Neural cell (in vitro differentiated cells): ENCODE results near the gene HSD11B2. TPM values are rescaled to one million over a fixed set of nuclear protein-coding genes. Genes with fewer than 3 reads are reported as not detected.

ENCODE experiments used
- H2AFZ ChIP-seq: fragments of 200-600, 300-800 bp; sonication (generic), shearing (Covaris generic); 2 replicates; pipeline ENCODE4 v1.6.0; 2014; ENCODE audit warnings: low read depth, mild to moderate bottlenecking, antibody characterized with exemption, low read length, moderate library complexity
- H3F3A ChIP-seq: fragments of 200-600 bp; shearing (Covaris generic); 2 replicates; pipeline ENCODE4 v1.6.1; 2016; ENCODE audit warnings: mild to moderate bottlenecking, moderate library complexity, mixed read lengths, antibody characterized with exemption, low read length; ENCODE audit not compliant: insufficient read depth, poor library complexity, severe bottlenecking
- H3K27ac ChIP-seq: fragments of 200-600, 300-800 bp; sonication (generic), shearing (Covaris generic); 2 replicates; pipeline ENCODE4 v1.5.1; 2014; ENCODE audit warnings: mild to moderate bottlenecking, low read length, moderate library complexity
- H3K27me3 ChIP-seq: fragments of 300-800, 200-600 bp; sonication (generic), shearing (Covaris generic); 2 replicates; pipeline ENCODE4 v1.6.0; 2014; ENCODE audit warnings: mild to moderate bottlenecking, low read depth, low read length, moderate library complexity; ENCODE audit not compliant: insufficient read depth
- H3K36me3 ChIP-seq: fragments of 300-800, 200-600 bp; sonication (generic), shearing (Covaris generic); 2 replicates; pipeline ENCODE4 v1.5.1; 2014; ENCODE audit warnings: mild to moderate bottlenecking, antibody characterized with exemption, low read length, moderate library complexity; ENCODE audit not compliant: insufficient read depth
- H3K4me2 ChIP-seq: fragments of 300-800, 200-600 bp; sonication (generic), shearing (Covaris generic); 2 replicates; pipeline ENCODE4 v1.6.0; 2014; ENCODE audit warnings: mild to moderate bottlenecking, low read length
- H3K4me3 ChIP-seq: fragments of 300-800, 200-600 bp; sonication (generic), shearing (Covaris generic); 2 replicates; pipeline ENCODE4 v1.5.1; 2014; ENCODE audit warnings: mild to moderate bottlenecking, low read length, moderate library complexity
- H3K79me2 ChIP-seq: fragments of 200-600 bp; shearing (Covaris generic); replicated peaks from 2 replicates; pipeline ENCODE4 v1.6.0; 2014; ENCODE audit warnings: mild to moderate bottlenecking, low read length, moderate library complexity; ENCODE audit not compliant: insufficient read depth
- H3K9ac ChIP-seq: fragments of 300-800, 200-600 bp; sonication (generic), shearing (Covaris generic); 2 replicates; pipeline ENCODE4 v1.6.1; 2016; ENCODE audit warnings: mild to moderate bottlenecking, low read length, mixed read lengths
- H3K9me2 ChIP-seq: fragments of 200-600 bp; shearing (Covaris generic); 2 replicates; pipeline ENCODE4 v1.6.1; 2016; ENCODE audit warnings: mild to moderate bottlenecking, low read length, mixed read lengths; ENCODE audit not compliant: insufficient read depth
- H3K9me3 ChIP-seq: fragments of 200-600, 300-800 bp; sonication (generic), shearing (Covaris generic); 2 replicates; pipeline ENCODE4 v1.6.1; 2016; ENCODE audit warnings: mild to moderate bottlenecking, mixed run types, low read length, moderate library complexity, mixed read lengths
- H4K20me1 ChIP-seq: fragments of 200-600 bp; shearing (Covaris generic); 2 replicates; pipeline ENCODE4 v1.6.1; 2016; ENCODE audit warnings: mild to moderate bottlenecking, mixed run types; ENCODE audit not compliant: insufficient read depth
- EP300 ChIP-seq: fragments of 450-650 bp; conservative IDR thresholded peaks from 2 replicates; pipeline ENCODE4 v1.6.1; 2014; ENCODE audit warnings: antibody characterized with exemption, mild to moderate bottlenecking, moderate library complexity; ENCODE audit not compliant: poor library complexity, severe bottlenecking
- EZH2 ChIP-seq: fragments of 200-600, 300-800 bp; shearing (Covaris generic), sonication (generic); IDR thresholded peaks from 2 replicates; pipeline ENCODE4 v1.6.1; 2014; ENCODE audit warnings: antibody characterized with exemption, low read length, borderline replicate concordance, mild to moderate bottlenecking; ENCODE audit not compliant: insufficient read depth, poor library complexity, severe bottlenecking
- MXI1 ChIP-seq: fragments of 450-650 bp; conservative IDR thresholded peaks from 2 replicates; pipeline ENCODE4 v1.6.1; 2014; ENCODE audit warnings: antibody characterized with exemption, mild to moderate bottlenecking; ENCODE audit not compliant: poor library complexity, severe bottlenecking
- POLR2AphosphoS5 ChIP-seq: IDR thresholded peaks from 2 replicates; pipeline ENCODE4 v1.6.1; 2012
- SMC3 ChIP-seq: fragments of 450-650 bp; conservative IDR thresholded peaks from 2 replicates; pipeline ENCODE4 v1.6.1; 2014; ENCODE audit warnings: antibody characterized with exemption, mild to moderate bottlenecking, moderate library complexity; ENCODE audit not compliant: poor library complexity
- TAF1 ChIP-seq: IDR thresholded peaks from 2 replicates; pipeline ENCODE4 v1.6.1; 2012; ENCODE audit warnings: low read depth
- polyA plus RNA-seq: library from polyadenylated mRNA; depleted of rRNA; stranded (reverse); fragments of >200 nt; gene quantifications from 2 replicates; pipeline ENCODE4 v1.2.3, GENCODE V29; 2014
- TF ChIP-seq, protein P1 (sequence below): IDR thresholded peaks from 2 replicates; pipeline ENCODE4 v1.6.1; 2012; ENCODE audit warnings: borderline replicate concordance
- TF ChIP-seq, protein P2 (sequence below): fragments of 450-650 bp; IDR thresholded peaks from 2 replicates; pipeline ENCODE4 v1.5.1; 2014; ENCODE audit warnings: antibody characterized with exemption, mild to moderate bottlenecking, moderate library complexity; ENCODE audit not compliant: poor library complexity, severe bottlenecking

The HSD11B2 gene
- polyA plus RNA-seq, 1 donor from 2014 or later = 0.24 TPM

DNA sequence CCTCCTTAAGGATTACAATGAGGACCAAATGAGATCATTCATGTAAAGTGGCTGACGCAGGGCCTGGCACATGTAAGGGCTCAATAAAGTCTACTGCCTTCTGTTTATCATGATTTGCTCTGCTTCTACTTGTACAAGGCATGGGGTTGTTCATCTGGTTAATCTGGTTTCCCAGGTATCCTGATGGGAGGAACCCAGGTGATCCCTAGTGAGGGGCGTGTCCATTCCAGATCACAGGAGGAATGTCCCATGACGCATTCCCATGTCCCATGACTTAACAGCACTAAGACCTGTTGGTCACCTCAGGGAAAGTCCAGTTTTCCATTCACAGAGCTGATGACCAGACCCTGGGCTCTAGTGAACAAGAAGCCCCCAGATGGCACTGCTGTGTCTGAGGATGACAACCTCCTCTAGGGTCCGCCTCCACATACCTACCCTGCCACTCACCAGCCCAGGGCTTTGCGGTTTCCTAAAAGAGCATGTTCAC, 26.1 kb upstream of the HSD11B2 start:
- no peak overlapping the region for H3K4me3 ChIP-seq
- TF ChIP-seq, protein P1, sequence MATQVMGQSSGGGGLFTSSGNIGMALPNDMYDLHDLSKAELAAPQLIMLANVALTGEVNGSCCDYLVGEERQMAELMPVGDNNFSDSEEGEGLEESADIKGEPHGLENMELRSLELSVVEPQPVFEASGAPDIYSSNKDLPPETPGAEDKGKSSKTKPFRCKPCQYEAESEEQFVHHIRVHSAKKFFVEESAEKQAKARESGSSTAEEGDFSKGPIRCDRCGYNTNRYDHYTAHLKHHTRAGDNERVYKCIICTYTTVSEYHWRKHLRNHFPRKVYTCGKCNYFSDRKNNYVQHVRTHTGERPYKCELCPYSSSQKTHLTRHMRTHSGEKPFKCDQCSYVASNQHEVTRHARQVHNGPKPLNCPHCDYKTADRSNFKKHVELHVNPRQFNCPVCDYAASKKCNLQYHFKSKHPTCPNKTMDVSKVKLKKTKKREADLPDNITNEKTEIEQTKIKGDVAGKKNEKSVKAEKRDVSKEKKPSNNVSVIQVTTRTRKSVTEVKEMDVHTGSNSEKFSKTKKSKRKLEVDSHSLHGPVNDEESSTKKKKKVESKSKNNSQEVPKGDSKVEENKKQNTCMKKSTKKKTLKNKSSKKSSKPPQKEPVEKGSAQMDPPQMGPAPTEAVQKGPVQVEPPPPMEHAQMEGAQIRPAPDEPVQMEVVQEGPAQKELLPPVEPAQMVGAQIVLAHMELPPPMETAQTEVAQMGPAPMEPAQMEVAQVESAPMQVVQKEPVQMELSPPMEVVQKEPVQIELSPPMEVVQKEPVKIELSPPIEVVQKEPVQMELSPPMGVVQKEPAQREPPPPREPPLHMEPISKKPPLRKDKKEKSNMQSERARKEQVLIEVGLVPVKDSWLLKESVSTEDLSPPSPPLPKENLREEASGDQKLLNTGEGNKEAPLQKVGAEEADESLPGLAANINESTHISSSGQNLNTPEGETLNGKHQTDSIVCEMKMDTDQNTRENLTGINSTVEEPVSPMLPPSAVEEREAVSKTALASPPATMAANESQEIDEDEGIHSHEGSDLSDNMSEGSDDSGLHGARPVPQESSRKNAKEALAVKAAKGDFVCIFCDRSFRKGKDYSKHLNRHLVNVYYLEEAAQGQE = no peak
- no peak for TF ChIP-seq TAF1
- TF ChIP-seq EP300 = no peak
- TF ChIP-seq MXI1 = no peak
- no peak for TF ChIP-seq SMC3
- H4K20me1 ChIP-seq = no peaks in the 10 kb centered on the region
- H3K9me3 ChIP-seq = no peaks in the 10 kb centered on the region
- H3K9ac ChIP-seq = no peak overlapping the region
- H3K79me2 ChIP-seq = no peaks in the 10 kb centered on the region
- no peaks in the 10 kb centered on the region for H3K36me3 ChIP-seq
- no peak overlapping the region for H3K4me2 ChIP-seq
- H2AFZ ChIP-seq = no peak overlapping the region
- no peaks in the 10 kb centered on the region for H3F3A ChIP-seq
- H3K9me2 ChIP-seq = no peaks in the 10 kb centered on the region
- H3K27me3 ChIP-seq = no peaks in the 10 kb centered on the region
- H3K27ac ChIP-seq = no peak overlapping the region

DNA sequence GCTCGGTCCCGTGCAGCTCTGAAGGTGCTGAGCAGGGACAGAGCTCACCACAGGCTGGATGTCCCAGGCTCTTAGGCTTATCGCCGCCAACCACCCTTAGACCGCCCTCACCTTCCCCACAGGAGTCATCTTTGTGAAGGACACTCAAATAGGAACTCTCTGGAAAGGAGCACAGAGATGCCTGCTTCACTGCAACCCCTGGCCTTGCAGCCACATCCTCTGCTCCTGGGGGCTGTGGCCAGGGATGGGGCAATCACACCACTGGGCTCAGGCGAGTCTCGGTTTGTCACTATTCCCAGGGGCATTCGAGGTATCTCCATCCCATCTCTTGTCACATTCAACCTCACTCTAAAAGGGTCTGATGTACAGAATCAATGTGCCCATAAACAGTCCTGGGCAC, 25.6 kb upstream of the HSD11B2 start:
- no peaks in the 10 kb centered on the region for H4K20me1 ChIP-seq
- no peaks in the 10 kb centered on the region for H3K36me3 ChIP-seq
- no peaks in the 10 kb centered on the region for H3K9me2 ChIP-seq
- H3K27me3 ChIP-seq = no peaks in the 10 kb centered on the region
- H3F3A ChIP-seq = no peaks in the 10 kb centered on the region
- H3K27ac ChIP-seq = no peak overlapping the region
- H3K79me2 ChIP-seq = no peaks in the 10 kb centered on the region
- H3K4me3 ChIP-seq = no peak overlapping the region
- TF ChIP-seq, protein P2, sequence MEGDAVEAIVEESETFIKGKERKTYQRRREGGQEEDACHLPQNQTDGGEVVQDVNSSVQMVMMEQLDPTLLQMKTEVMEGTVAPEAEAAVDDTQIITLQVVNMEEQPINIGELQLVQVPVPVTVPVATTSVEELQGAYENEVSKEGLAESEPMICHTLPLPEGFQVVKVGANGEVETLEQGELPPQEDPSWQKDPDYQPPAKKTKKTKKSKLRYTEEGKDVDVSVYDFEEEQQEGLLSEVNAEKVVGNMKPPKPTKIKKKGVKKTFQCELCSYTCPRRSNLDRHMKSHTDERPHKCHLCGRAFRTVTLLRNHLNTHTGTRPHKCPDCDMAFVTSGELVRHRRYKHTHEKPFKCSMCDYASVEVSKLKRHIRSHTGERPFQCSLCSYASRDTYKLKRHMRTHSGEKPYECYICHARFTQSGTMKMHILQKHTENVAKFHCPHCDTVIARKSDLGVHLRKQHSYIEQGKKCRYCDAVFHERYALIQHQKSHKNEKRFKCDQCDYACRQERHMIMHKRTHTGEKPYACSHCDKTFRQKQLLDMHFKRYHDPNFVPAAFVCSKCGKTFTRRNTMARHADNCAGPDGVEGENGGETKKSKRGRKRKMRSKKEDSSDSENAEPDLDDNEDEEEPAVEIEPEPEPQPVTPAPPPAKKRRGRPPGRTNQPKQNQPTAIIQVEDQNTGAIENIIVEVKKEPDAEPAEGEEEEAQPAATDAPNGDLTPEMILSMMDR = no peak
- no peak for TF ChIP-seq EP300
- no peak for TF ChIP-seq EZH2
- TF ChIP-seq TAF1 = no peak
- TF ChIP-seq POLR2AphosphoS5 = no peak
- no peak overlapping the region for H3K4me2 ChIP-seq
- H3K9me3 ChIP-seq = no peaks in the 10 kb centered on the region
- no peak overlapping the region for H3K9ac ChIP-seq
- H2AFZ ChIP-seq = no peak overlapping the region
